A549 (cell line): ENCODE results near the gene SCPEP1.

Source experiments
- HDAC2 ChIP-seq: fragments of 200-600 bp; sonication (generic); IDR thresholded peaks from 2 replicates; pipeline ENCODE4 v1.6.1; 2016
- JUN ChIP-seq, 2 experiments: fragments of >200 bp; sonication (Bioruptor Twin); formaldehyde crosslinking; IDR thresholded peaks; 2 replicates in 1 of 2; 3 replicates in 1 of 2; pipeline ENCODE4 v1.6.1; 2016 to 2017
- KDM1A ChIP-seq: fragments of 200-600 bp; sonication (generic); IDR thresholded peaks from 2 replicates; pipeline ENCODE4 v1.6.1; 2016; ENCODE audit warnings: low read depth, mild to moderate bottlenecking
- POLR2A ChIP-seq: IDR thresholded peaks from 2 replicates; pipeline ENCODE4 v1.6.1; 2012; ENCODE audit warnings: mild to moderate bottlenecking, low read length
- REST ChIP-seq: fragments of 200-600 bp; sonication (generic); IDR thresholded peaks from 2 replicates; pipeline ENCODE4 v1.6.1; 2016; ENCODE audit warnings: antibody characterized with exemption, mild to moderate bottlenecking, moderate library complexity
- SMC3 ChIP-seq: fragments of >200 bp; sonication (Bioruptor Twin); formaldehyde crosslinking; IDR thresholded peaks from 3 replicates; pipeline ENCODE4 v1.6.1; 2018; ENCODE audit warnings: inconsistent platforms
- TF ChIP-seq, protein P1 (sequence below): fragments of >200 bp; sonication (Bioruptor Twin); formaldehyde crosslinking; IDR thresholded peaks from 3 replicates; pipeline ENCODE4 v1.5.1; 2016

- TF ChIP-seq REST (no peak), HDAC2 (no peak), KDM1A (no peak), JUN (IDR thresholded peaks at IDR 0.05) (no peak), POLR2A (no peak), SMC3 (no peak)
- TF ChIP-seq, protein P1, sequence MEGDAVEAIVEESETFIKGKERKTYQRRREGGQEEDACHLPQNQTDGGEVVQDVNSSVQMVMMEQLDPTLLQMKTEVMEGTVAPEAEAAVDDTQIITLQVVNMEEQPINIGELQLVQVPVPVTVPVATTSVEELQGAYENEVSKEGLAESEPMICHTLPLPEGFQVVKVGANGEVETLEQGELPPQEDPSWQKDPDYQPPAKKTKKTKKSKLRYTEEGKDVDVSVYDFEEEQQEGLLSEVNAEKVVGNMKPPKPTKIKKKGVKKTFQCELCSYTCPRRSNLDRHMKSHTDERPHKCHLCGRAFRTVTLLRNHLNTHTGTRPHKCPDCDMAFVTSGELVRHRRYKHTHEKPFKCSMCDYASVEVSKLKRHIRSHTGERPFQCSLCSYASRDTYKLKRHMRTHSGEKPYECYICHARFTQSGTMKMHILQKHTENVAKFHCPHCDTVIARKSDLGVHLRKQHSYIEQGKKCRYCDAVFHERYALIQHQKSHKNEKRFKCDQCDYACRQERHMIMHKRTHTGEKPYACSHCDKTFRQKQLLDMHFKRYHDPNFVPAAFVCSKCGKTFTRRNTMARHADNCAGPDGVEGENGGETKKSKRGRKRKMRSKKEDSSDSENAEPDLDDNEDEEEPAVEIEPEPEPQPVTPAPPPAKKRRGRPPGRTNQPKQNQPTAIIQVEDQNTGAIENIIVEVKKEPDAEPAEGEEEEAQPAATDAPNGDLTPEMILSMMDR: no peak
These were observed 16.3 kb downstream of the SCPEP1 start for GRCh38 chr17:56994009-56994792.
